Measurements from ENCODE around the gene TGFB1I1. TPM values are rescaled to one million over a fixed set of nuclear protein-coding genes. Genes with fewer than 3 reads are reported as not detected.

Gene TGFB1I1
- total and polyA plus RNA-seq, 2 donors (not counting 3 experiments of a cell fraction or from before 2014, with no cell fraction given), result 73.7 to 115 TPM

- H3K27me3 ChIP-seq (ENCODE audit: control insufficient read depth in 2 of 2, insufficient read depth in 2 of 2, low read length in 2 of 2), result peaks cover 3 to 24% of the 10 kb centered on the region in 2 experiments
- peaks cover 11% of the 10 kb centered on the region for H3K4me1 ChIP-seq (ENCODE audit: control insufficient read depth, extremely low read depth, insufficient read depth, low read length)
- DNase-seq (ENCODE audit: low read depth, low spot score) (no peak), FAIRE-seq (peak; percentile 21)
- H4K20me1 ChIP-seq (replicated peaks; ENCODE audit: control insufficient read depth, extremely low read depth, insufficient read depth, low read length), result no peaks in the 10 kb centered on the region
- BruUV-seq (replicated peaks), result no TSS peak
- ChIA-PET POLR2A (interaction anchor here (1.3 kb wide), 1 partner anchor 9 kb away, joined by 3 read pairs; no protein-coding TSS in a partner anchor), CTCF (interaction anchor here (1.0 to 1.2 kb wide), 2 partner anchors 12 to 14 kb away, joined by 3 read pairs; no protein-coding TSS in a partner anchor)
- H3K9ac ChIP-seq (replicated peaks; ENCODE audit: extremely low read depth, insufficient read depth, low read length), result no peak overlapping the region
- H3K27ac ChIP-seq (ENCODE audit: insufficient read depth, low read depth, low read length), result no peak overlapping the region
- H3K4me2 ChIP-seq (ENCODE audit: insufficient read depth, low read length), result peak overlapping the region; percentile 20
- no peaks in the 10 kb centered on the region for H3K9me1 ChIP-seq (replicated peaks; ENCODE audit: control insufficient read depth, extremely low read depth, insufficient read depth, low read length)
- H3K79me2 ChIP-seq (ENCODE audit: control insufficient read depth, insufficient read depth, low read length), result no peaks in the 10 kb centered on the region
- no peaks in the 10 kb centered on the region for H3K9me3 ChIP-seq (replicated peaks; ENCODE audit: control insufficient read depth, insufficient read depth, low read length)
- peak overlapping the region in 1 of 3 experiments; percentile 35 for H3K4me3 ChIP-seq (replicated peaks in 1 of 3; ENCODE audit: insufficient read depth in 1 of 3, low read depth in 1 of 3, low read length in 3 of 3)
- TF ChIP-seq MYC (IDR thresholded peaks at IDR 0.05; ENCODE audit: low read depth, low read length), result no peak
- no peak for TF ChIP-seq CTCF (IDR thresholded peaks at IDR 0.05; ENCODE audit: extremely low read depth in 1 of 2, insufficient read depth in 1 of 2, low read depth in 1 of 2, low read length in 2 of 2)
- no peak for TF ChIP-seq MAX (IDR thresholded peaks at IDR 0.05; ENCODE audit: insufficient read depth, insufficient read length)
- TF ChIP-seq GATA2 (IDR thresholded peaks at IDR 0.05; ENCODE audit: insufficient read depth, insufficient read length, low read depth, low read length), result no peak
- no peak for TF ChIP-seq JUN (IDR thresholded peaks at IDR 0.05; ENCODE audit: borderline replicate concordance, insufficient read depth, insufficient read length, low read depth)
- no peak for TF ChIP-seq POLR2A (IDR thresholded peaks at IDR 0.05; ENCODE audit: low read depth, low read length)
- TF ChIP-seq POLR2AphosphoS5 (IDR thresholded peaks at IDR 0.05; ENCODE audit: insufficient read depth, low read depth, low read length), result no peak
- no peak for TF ChIP-seq EZH2 (IDR thresholded peaks at IDR 0.05; ENCODE audit: borderline replicate concordance, low read depth, low read length, severe bottlenecking)
- no peak for TF ChIP-seq FOS (IDR thresholded peaks at IDR 0.05; ENCODE audit: borderline replicate concordance, insufficient read depth, low read length)
- dilution Hi-C loops (cut with MboI; ENCODE audit: extremely low pct_ligation_motif_present, low sequenced_read_pairs) (no loop called here), intact Hi-C loops (cut with micrococcal nuclease) (no loop called here)
- H3K36me3 ChIP-seq (ENCODE audit: control insufficient read depth in 2 of 2, extremely low read depth in 1 of 2, insufficient read depth in 2 of 2, low read length in 2 of 2), result peaks cover 0 to under 1% of the 10 kb centered on the region in 2 experiments
- peak overlapping the region; percentile 66 for H2AFZ ChIP-seq (ENCODE audit: low read depth, low read length)
Observed at GRCh38 chr16:31487071-31487719, 15.2 kb downstream of the TGFB1I1 start.
